ENCODE results near the gene ABCA10. TPM values are rescaled to one million over a fixed set of nuclear protein-coding genes. Genes with fewer than 3 reads are reported as not detected.

Gene ABCA10
- total and polyA plus RNA-seq, 2 of the 8 experiments (the other 6 are each of a cell fraction or from before 2014, with no cell fraction given) = not detected

DNA sequence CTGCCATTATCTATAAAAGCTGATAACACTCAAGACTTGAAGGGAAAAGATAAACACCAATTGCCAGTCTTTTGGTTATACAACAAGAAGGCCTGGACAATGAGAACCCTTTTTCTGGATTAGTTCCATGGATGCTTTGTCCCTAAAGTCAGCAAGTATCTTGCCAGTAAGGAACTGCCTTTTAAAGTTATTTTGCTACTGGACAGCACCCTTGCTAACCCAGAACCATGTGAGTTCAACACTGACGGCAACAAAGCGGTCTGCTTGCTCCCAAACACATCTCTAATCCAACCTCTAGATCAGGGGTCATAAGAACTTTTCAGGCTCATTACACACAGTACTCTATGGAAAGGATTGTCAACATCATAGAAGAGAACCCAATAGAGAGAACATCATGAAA, 61.7 kb downstream of the ABCA10 start (continued):
- TF ChIP-seq EP300 (IDR thresholded peaks at IDR 0.05; ENCODE audit: borderline replicate concordance in 1 of 2, low read depth in 2 of 2, low read length in 2 of 2) = no peak

DNA sequence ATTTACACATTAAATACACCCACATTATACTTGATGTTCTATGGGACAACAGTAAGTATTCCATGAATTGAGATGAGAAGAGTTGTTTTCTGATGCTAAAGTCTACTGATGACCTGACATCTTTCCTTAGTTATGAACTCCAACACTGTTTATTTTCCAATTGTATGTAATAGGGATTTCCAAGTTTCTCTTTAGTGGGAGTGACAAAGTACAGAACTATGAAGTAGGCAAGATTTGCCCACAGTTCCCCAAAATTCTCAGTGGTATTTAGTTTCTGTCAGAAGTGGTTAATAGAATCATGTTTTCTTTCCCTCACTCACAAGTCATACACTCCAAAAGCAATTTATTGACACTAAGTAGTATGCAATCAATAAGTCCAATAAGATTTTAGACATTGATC, 64.4 kb downstream of the ABCA10 start:
- Histone ChIP-seq H4K20me1 (replicated peaks in 1 of 2; ENCODE audit: control insufficient read depth in 1 of 2, insufficient read depth in 2 of 2, low read length in 2 of 2) (no peaks in the 10 kb centered on the region), H3K23ac (ENCODE audit: insufficient read length) (no peak overlapping the region), H2BK12ac (ENCODE audit: low read depth, low read length) (no peak overlapping the region), H3K18ac (ENCODE audit: extremely low read depth, low read length) (no peak overlapping the region), H3K14ac (ENCODE audit: insufficient read length) (no peak overlapping the region), H3K4me2 (ENCODE audit: insufficient read depth in 1 of 2, low read depth in 2 of 2, low read length in 2 of 2) (no peak overlapping the region), H3K27me3 (replicated peaks in 1 of 4; ENCODE audit: control insufficient read depth in 3 of 4, extremely low read depth in 1 of 4, insufficient read depth in 3 of 4, low read length in 3 of 4) (no peaks in the 10 kb centered on the region), H3K79me2 (ENCODE audit: control insufficient read depth in 1 of 2, insufficient read depth in 2 of 2, low read length in 2 of 2) (no peaks in the 10 kb centered on the region), H3K4me1 (replicated peaks in 1 of 4; ENCODE audit: control insufficient read depth in 3 of 4, insufficient read depth in 4 of 4, low read length in 3 of 4) (no peaks in the 10 kb centered on the region), H2BK15ac (ENCODE audit: low read length) (no peak overlapping the region), H3K79me1 (ENCODE audit: low read depth, low read length) (no peaks in the 10 kb centered on the region), H4K8ac (ENCODE audit: extremely low read depth, insufficient read depth, low read length) (no peak overlapping the region), H2AK5ac (ENCODE audit: low read depth, low read length) (no peak overlapping the region), H3K9ac (replicated peaks in 1 of 4; ENCODE audit: extremely low read depth in 1 of 4, low read depth in 3 of 4, low read length in 3 of 4) (no peak overlapping the region), H2BK120ac (replicated peaks; ENCODE audit: low read depth, low read length) (no peak overlapping the region), H2AFZ (ENCODE audit: low read length) (no peak overlapping the region), H4K91ac (replicated peaks; ENCODE audit: insufficient read length, low read length) (no peak overlapping the region), H3K4me3 (ENCODE audit: extremely low read depth in 1 of 4, insufficient read depth in 2 of 4, low read depth in 3 of 4, low read length in 4 of 4) (no peak overlapping the region), H3K9me3 (ENCODE audit: insufficient read depth in 2 of 2, low read depth in 1 of 2, low read length in 1 of 2) (no peaks in the 10 kb centered on the region), H4K5ac (ENCODE audit: insufficient read length, low read depth, low read length) (no peak overlapping the region), H3K4ac (replicated peaks; ENCODE audit: insufficient read length, low read depth, low read length) (no peak overlapping the region), H2BK20ac (ENCODE audit: low read length) (no peak overlapping the region), H3K56ac (replicated peaks; ENCODE audit: insufficient read length, low read depth, low read length) (no peak overlapping the region), H3K27ac (ENCODE audit: low read depth, low read length) (no peak overlapping the region), H2BK5ac (ENCODE audit: low read depth, low read length) (no peak overlapping the region), H3K36me3 (ENCODE audit: control insufficient read depth in 2 of 4, insufficient read depth in 4 of 4, low read length in 3 of 4) (no peaks in the 10 kb centered on the region), H3K23me2 (ENCODE audit: low read depth, low read length) (no peaks in the 10 kb centered on the region)
- ChIA-PET CTCF (ENCODE audit: partially characterized antibody) (interaction anchor here (0.8 kb wide), 1 partner anchor 79 kb away, joined by 4 read pairs; no protein-coding TSS in a partner anchor), POLR2A (ENCODE audit: partially characterized antibody) (no interaction called here)
- no peak for FAIRE-seq
- DNase-seq (ENCODE audit: low read depth in 1 of 2, low spot score in 2 of 2) = no peak
- TF ChIP-seq HDAC6 (IDR thresholded peaks at IDR 0.05; ENCODE audit: low read depth, low read length) (no peak), KDM1A (IDR thresholded peaks at IDR 0.05; ENCODE audit: borderline replicate concordance, low read length) (no peak), SP4 (IDR thresholded peaks at IDR 0.05; ENCODE audit: low read length) (no peak), CHD2 (IDR thresholded peaks at IDR 0.05; ENCODE audit: low read length) (no peak), POLR2AphosphoS5 (IDR thresholded peaks at IDR 0.05; ENCODE audit: low read depth, low read length) (no peak)
